Measurements from ENCODE around the gene RFC1. TPM values are rescaled to one million over a fixed set of nuclear protein-coding genes. Genes with fewer than 3 reads are reported as not detected.

The RFC1 gene
- total RNA-seq, 1 donor from 2014 or later = 53.0 TPM

GRCh38 chr4:39339968-39340367 lies 26.2 kb downstream of the RFC1 start:
- no peak overlapping the region for H3K4me3 Mint-ChIP-seq
- H3K9me3 Mint-ChIP-seq = no peaks in the 10 kb centered on the region
- H3K36me3 Mint-ChIP-seq = peaks cover 13% of the 10 kb centered on the region
- no peak for DNase-seq (ENCODE audit: extremely low spot score, unreplicated experiment)
- H3K27ac Mint-ChIP-seq = no peak overlapping the region
- no peaks in the 10 kb centered on the region for H3K4me1 Mint-ChIP-seq (ENCODE audit: unreplicated experiment)
- no peaks in the 10 kb centered on the region for H3K27me3 Mint-ChIP-seq
- no peak for TF ChIP-seq CTCF (conservative IDR thresholded peaks at IDR 0.05)

GRCh38 chr4:39337841-39338240 lies 28.3 kb downstream of the RFC1 start:
- no peak for DNase-seq (ENCODE audit: extremely low spot score, unreplicated experiment)
- H3K36me3 Mint-ChIP-seq = peaks cover 10% of the 10 kb centered on the region
- no peaks in the 10 kb centered on the region for H3K9me3 Mint-ChIP-seq
- H3K4me3 Mint-ChIP-seq = no peak overlapping the region
- no peak for TF ChIP-seq CTCF (conservative IDR thresholded peaks at IDR 0.05)
- H3K4me1 Mint-ChIP-seq (ENCODE audit: unreplicated experiment) = no peaks in the 10 kb centered on the region
- no peaks in the 10 kb centered on the region for H3K27me3 Mint-ChIP-seq
- H3K27ac Mint-ChIP-seq = no peak overlapping the region

- DNase-seq (ENCODE audit: extremely low spot score, unreplicated experiment) = no peak
- Mint-ChIP-seq H3K27me3 (no peaks in the 10 kb centered on the region), H3K9me3 (no peaks in the 10 kb centered on the region), H3K27ac (no peak overlapping the region), H3K4me3 (no peak overlapping the region), H3K4me1 (ENCODE audit: unreplicated experiment) (no peaks in the 10 kb centered on the region), H3K36me3 (peaks cover 5% of the 10 kb centered on the region)
- TF ChIP-seq CTCF (conservative IDR thresholded peaks at IDR 0.05) = no peak
Observed at GRCh38 chr4:39335566-39335965, 30.6 kb downstream of the RFC1 start.

GRCh38 chr4:39331191-39331590 lies 35.0 kb downstream of the RFC1 start:
- Mint-ChIP-seq H3K4me3 (no peak overlapping the region), H3K9me3 (peaks cover 5% of the 10 kb centered on the region), H3K4me1 (ENCODE audit: unreplicated experiment) (no peaks in the 10 kb centered on the region), H3K27ac (no peak overlapping the region), H3K36me3 (peaks cover 16% of the 10 kb centered on the region), H3K27me3 (no peaks in the 10 kb centered on the region)
- no peak for TF ChIP-seq CTCF (conservative IDR thresholded peaks at IDR 0.05)
- no peak for DNase-seq (ENCODE audit: extremely low spot score, unreplicated experiment)

- H3K27me3 Mint-ChIP-seq = no peaks in the 10 kb centered on the region
- H3K36me3 Mint-ChIP-seq = peaks cover 16% of the 10 kb centered on the region
- H3K27ac Mint-ChIP-seq = no peak overlapping the region
- no peak for TF ChIP-seq CTCF (conservative IDR thresholded peaks at IDR 0.05)
- no peak overlapping the region for H3K4me3 Mint-ChIP-seq
- DNase-seq (ENCODE audit: extremely low spot score, unreplicated experiment) = no peak
- H3K9me3 Mint-ChIP-seq = peaks cover 5% of the 10 kb centered on the region
- H3K4me1 Mint-ChIP-seq (ENCODE audit: unreplicated experiment) = no peaks in the 10 kb centered on the region
Observed at GRCh38 chr4:39330353-39330752, 35.8 kb downstream of the RFC1 start.

- Mint-ChIP-seq H3K9me3 (peaks cover 5% of the 10 kb centered on the region), H3K27me3 (no peaks in the 10 kb centered on the region), H3K27ac (no peak overlapping the region), H3K36me3 (peaks cover 26% of the 10 kb centered on the region), H3K4me1 (ENCODE audit: unreplicated experiment) (no peaks in the 10 kb centered on the region), H3K4me3 (no peak overlapping the region)
- no peak for TF ChIP-seq CTCF (conservative IDR thresholded peaks at IDR 0.05)
- no peak for DNase-seq (ENCODE audit: extremely low spot score, unreplicated experiment)
Observed at GRCh38 chr4:39326468-39326977, 39.6 kb downstream of the RFC1 start.

All from type B pancreatic cell (in vitro differentiated cells).